HepG2 (cell line): ENCODE results near the gene NUP153. TPM values are rescaled to one million over a fixed set of nuclear protein-coding genes. Genes with fewer than 3 reads are reported as not detected.

Experiments used
- ATAC-seq: fragments of 200-7000 bp; cut with Tn5 transposase; 3 replicates; pipeline ENCODE4 v1.9.1; 2020; ENCODE audit warnings: mild to moderate bottlenecking, moderate library complexity
- BruUV-seq: library from RNA; stranded (reverse); fragments of 400-500 nt; replicated peaks from 2 replicates; lab custom pipeline; 2021; lab: Mats Ljungman, UMichigan
- CTCF ChIA-PET: fragments of 300-600 bp; formaldehyde crosslinking; extraction: SDS; loops from one replicate; lab custom pipeline; 2021; ENCODE audit warnings: low total read pairs, inconsistent platforms, low intra/inter-chr PET ratio; lab: Yijun Ruan, JAX
- POLR2A ChIA-PET: fragments of 350-600 bp; sonication (Branson Sonifier 250); formaldehyde crosslinking; loops from one replicate; lab custom pipeline; 2020; ENCODE audit warnings: antibody characterized with exemption, inconsistent platforms; lab: Yijun Ruan, JAX
- DNase-seq: peaks from one replicate; pipeline ENCODE4 v3.0.0-alpha.2; 2015; ENCODE audit warnings: low spot score
- FAIRE-seq: peaks from 3 replicates; lab custom pipeline; 2011; peaks lifted over from hg19 to GRCh38; lab: Jason Lieb, UNC
- H2AFZ ChIP-seq: one replicate; pipeline ENCODE4 v1.6.1; 2011; ENCODE audit warnings: low read length, inconsistent platforms
- H3K27ac ChIP-seq: fragments of 300-600 bp; 3 replicates; pipeline ENCODE4 v1.8.0; 2011; ENCODE audit warnings: mixed run types, mild to moderate bottlenecking, mixed read lengths, low read length, inconsistent platforms; ENCODE audit not compliant: insufficient read depth; ENCODE audit errors: extremely low read length
- H3K27me3 ChIP-seq, 2 experiments: fragments of 200-600 bp in 1 of 2; 2 replicates in 1 of 2; 3 replicates in 1 of 2; pipeline versions ENCODE4 v1.6.0 to v1.8.0; 2011; ENCODE audit warnings: low read length in 2 of 2, mild to moderate bottlenecking in 2 of 2, moderate library complexity in 2 of 2, inconsistent platforms in 1 of 2; ENCODE audit not compliant: insufficient read depth in 2 of 2, control insufficient read depth in 1 of 2
- H3K36me3 ChIP-seq, 2 experiments: fragments of 200-600 bp in 1 of 2; replicated peaks in 1 of 2; 2 replicates in 1 of 2; 3 replicates in 1 of 2; pipeline versions ENCODE4 v1.5.1 to v1.8.0; 2011; ENCODE audit warnings: low read length in 2 of 2, inconsistent platforms in 1 of 2; ENCODE audit not compliant: insufficient read depth in 2 of 2, control insufficient read depth in 1 of 2
- H3K4me1 ChIP-seq: 2 replicates; pipeline ENCODE4 v1.5.1; 2012; ENCODE audit warnings: low read length, inconsistent platforms; ENCODE audit not compliant: insufficient read depth
- H3K4me2 ChIP-seq: 2 replicates; pipeline ENCODE4 v1.6.0; 2011; ENCODE audit warnings: low read depth, low read length, inconsistent platforms
- H3K4me3 ChIP-seq, 3 experiments: fragments of 200-600 bp in 1 of 3; sonication (generic), shearing (Covaris generic) in 1 of 3; replicated peaks in 1 of 3; 2 replicates each; pipeline ENCODE4 v1.5.1; 2011 to 2016; ENCODE audit warnings: low read length in 3 of 3, inconsistent platforms in 2 of 3, low read depth in 2 of 3, mild to moderate bottlenecking in 2 of 3, control low read depth in 1 of 3, mixed read lengths in 1 of 3; ENCODE audit not compliant: insufficient read depth in 1 of 3
- H3K79me2 ChIP-seq: one replicate; pipeline ENCODE4 v1.6.1; 2011; ENCODE audit warnings: low read length, inconsistent platforms; ENCODE audit not compliant: insufficient read depth
- H3K9ac ChIP-seq: 2 replicates; pipeline ENCODE4 v1.6.0; 2011; ENCODE audit warnings: mild to moderate bottlenecking, low read depth, low read length, inconsistent platforms; ENCODE audit not compliant: insufficient read depth
- H3K9me3 ChIP-seq: 2 replicates; pipeline ENCODE4 v1.5.1; 2012; ENCODE audit warnings: mild to moderate bottlenecking, low read length
- H4K20me1 ChIP-seq: 2 replicates; pipeline ENCODE4 v1.6.0; 2011; ENCODE audit warnings: inconsistent platforms, mild to moderate bottlenecking, low read length, moderate library complexity; ENCODE audit not compliant: insufficient read depth
- HNRNPK ChIP-seq: fragments of 200-400 bp; formaldehyde crosslinking; IDR thresholded peaks from 2 replicates; pipeline ENCODE4 v1.6.1; 2018; ENCODE audit warnings: low read length, low read depth, moderate library complexity, mild to moderate bottlenecking; ENCODE audit not compliant: poor library complexity, severe bottlenecking
- HOXA9 ChIP-seq: sonication (generic); formaldehyde crosslinking; IDR thresholded peaks from 2 replicates; pipeline ENCODE4 v1.8.1; 2022; ENCODE audit warnings: missing genetic modification reagents, mild to moderate bottlenecking, moderate library complexity, borderline replicate concordance
- IRF2 ChIP-seq: IDR thresholded peaks from 2 replicates; pipeline ENCODE4 v1.6.1; 2018; ENCODE audit warnings: missing genetic modification reagents, missing compliant biosample characterization
- NFKB2 ChIP-seq: sonication (generic); formaldehyde crosslinking; IDR thresholded peaks from 2 replicates; pipeline ENCODE4 v1.4.0; 2020; ENCODE audit warnings: missing genetic modification reagents, borderline replicate concordance
- TMF1 ChIP-seq: sonication (generic); formaldehyde crosslinking; IDR thresholded peaks from 2 replicates; pipeline ENCODE4 v1.8.1; 2022; ENCODE audit warnings: low read depth, missing genetic modification reagents
- ZNF605 ChIP-seq: sonication (generic); formaldehyde crosslinking; IDR thresholded peaks from 2 replicates; pipeline ENCODE4 v1.8.0; 2022; ENCODE audit warnings: mild to moderate bottlenecking, missing genetic modification reagents
- ZNF713 ChIP-seq: sonication (generic); formaldehyde crosslinking; IDR thresholded peaks from 2 replicates; pipeline ENCODE4 v1.4.0; 2020; ENCODE audit warnings: mild to moderate bottlenecking, missing genetic modification reagents
- WGBS: methylation state at CpG from one replicate; pipeline ENCODE4 v1.1.6; 2017; ENCODE audit warnings: low lambda C conversion rate; 5-methylcytosine and 5-hydroxymethylcytosine counted together
- in situ Hi-C: cut with HindIII; loops from 2 replicates; pipeline ENCODE4 v1.10.0; 2017; ENCODE audit warnings: low pct_unique_long_range_greater_than_20kb; ENCODE audit not compliant: extremely low pct_ligation_motif_present
- intact Hi-C: fragments of 100-400 bp; cut with micrococcal nuclease; formaldehyde crosslinking; loops from one replicate; pipeline ENCODE4 v1.10.0; 2022; ENCODE audit not compliant: unreplicated experiment
- polyA plus RNA-seq, 8 experiments: library from polyadenylated mRNA; depleted of rRNA in 3 of 8; stranded (reverse) in 7 of 8; unstranded in 1 of 8; fragments of >200 nt; fragmentation: Illumina TruSeq in 4 of 8; extraction: Trizol in 4 of 8; gene quantifications; 2 replicates each; pipeline versions ENCODE4 v1.2.1 to v1.2.3, GENCODE V29; 2011 to 2016; ENCODE audit warnings: low read depth in 4 of 8, missing spikeins in 1 of 8, mixed read lengths in 1 of 8; ENCODE audit not compliant: insufficient read depth in 1 of 8
- total RNA-seq, 5 experiments: library from RNA; depleted of rRNA; stranded (reverse); fragments of >200 nt; fragmentation: Illumina TruSeq; extraction: Trizol; gene quantifications; 2 replicates each; pipeline ENCODE4 v1.2.3, GENCODE V29; 2016; ENCODE audit warnings: low read depth in 1 of 5
- TF ChIP-seq, protein P1 (sequence below): sonication (generic); formaldehyde crosslinking; IDR thresholded peaks from 2 replicates; pipeline ENCODE4 v1.8.0; 2022; ENCODE audit warnings: missing genetic modification reagents, mild to moderate bottlenecking, moderate library complexity, borderline replicate concordance
- TF ChIP-seq, protein P2 (sequence below): conservative IDR thresholded peaks from 2 replicates; pipeline ENCODE4 v1.6.1; 2018; ENCODE audit warnings: missing genetic modification reagents

The NUP153 gene
- total and polyA plus RNA-seq, 2 of the 13 experiments (the other 11 are each of a cell fraction or from before 2014, with no cell fraction given) = 29.8 to 55.2 TPM

DNA sequence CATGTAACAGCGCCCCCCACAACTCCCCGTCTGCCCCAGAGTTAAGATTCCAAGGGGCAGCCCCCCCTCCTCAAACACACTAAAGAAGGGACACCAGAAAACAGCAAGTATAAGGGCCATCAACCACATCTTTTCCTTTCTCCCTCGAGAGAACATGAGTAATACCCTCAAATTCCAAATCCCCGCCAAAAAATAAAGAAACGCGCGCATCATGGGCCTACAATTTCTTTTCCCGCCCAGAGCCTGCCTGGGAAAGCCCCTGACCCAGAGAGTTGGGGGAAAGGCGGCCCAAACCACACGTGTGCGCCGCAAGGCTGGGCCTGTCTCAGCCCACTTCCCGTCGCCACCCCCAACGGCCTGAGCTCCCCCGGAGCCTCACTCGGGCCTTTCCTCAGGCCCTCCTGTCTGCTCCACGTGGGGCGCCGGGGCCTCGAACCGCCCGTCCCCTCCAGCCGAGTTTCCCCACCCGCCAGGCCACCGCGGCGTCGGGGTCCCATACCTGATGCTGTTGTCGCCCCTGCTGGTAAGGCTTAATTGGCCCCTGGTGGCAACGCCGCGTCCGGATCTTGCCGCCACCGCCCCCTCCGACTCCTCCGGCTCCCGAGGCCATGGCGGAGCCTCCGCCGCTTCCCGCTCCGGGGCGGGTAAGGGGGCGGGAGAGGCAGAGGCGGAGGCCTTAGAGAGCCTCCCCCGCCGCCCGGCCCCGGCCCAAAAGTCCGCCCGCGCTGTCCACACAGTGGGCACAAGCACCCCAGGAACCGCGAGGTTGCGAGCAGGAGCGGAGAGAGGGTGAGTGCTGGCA lies 746 bp downstream of the NUP153 start (continued):
- TF ChIP-seq, protein P1, sequence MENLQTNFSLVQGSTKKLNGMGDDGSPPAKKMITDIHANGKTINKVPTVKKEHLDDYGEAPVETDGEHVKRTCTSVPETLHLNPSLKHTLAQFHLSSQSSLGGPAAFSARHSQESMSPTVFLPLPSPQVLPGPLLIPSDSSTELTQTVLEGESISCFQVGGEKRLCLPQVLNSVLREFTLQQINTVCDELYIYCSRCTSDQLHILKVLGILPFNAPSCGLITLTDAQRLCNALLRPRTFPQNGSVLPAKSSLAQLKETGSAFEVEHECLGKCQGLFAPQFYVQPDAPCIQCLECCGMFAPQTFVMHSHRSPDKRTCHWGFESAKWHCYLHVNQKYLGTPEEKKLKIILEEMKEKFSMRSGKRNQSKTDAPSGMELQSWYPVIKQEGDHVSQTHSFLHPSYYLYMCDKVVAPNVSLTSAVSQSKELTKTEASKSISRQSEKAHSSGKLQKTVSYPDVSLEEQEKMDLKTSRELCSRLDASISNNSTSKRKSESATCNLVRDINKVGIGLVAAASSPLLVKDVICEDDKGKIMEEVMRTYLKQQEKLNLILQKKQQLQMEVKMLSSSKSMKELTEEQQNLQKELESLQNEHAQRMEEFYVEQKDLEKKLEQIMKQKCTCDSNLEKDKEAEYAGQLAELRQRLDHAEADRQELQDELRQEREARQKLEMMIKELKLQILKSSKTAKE (CRISPR knock-in tag) = peak; percentile 52; the same call in 1 of the 2 replicates
- TF ChIP-seq ZNF605 (peak; percentile 41; the same call in 1 of the 2 replicates), HOXA9 (0 out of 2 replicates have a peak, but pooled peaks have one; percentile 56), NFKB2 (no peak; the same call in 1 of the 2 replicates), ZNF713 (CRISPR knock-in tag) (0 out of 2 replicates have a peak, but pooled peaks have one; percentile 24), TMF1 (CRISPR knock-in tag) (no peak; the same call in 1 of the 2 replicates)
- TF ChIP-seq, protein P2, sequence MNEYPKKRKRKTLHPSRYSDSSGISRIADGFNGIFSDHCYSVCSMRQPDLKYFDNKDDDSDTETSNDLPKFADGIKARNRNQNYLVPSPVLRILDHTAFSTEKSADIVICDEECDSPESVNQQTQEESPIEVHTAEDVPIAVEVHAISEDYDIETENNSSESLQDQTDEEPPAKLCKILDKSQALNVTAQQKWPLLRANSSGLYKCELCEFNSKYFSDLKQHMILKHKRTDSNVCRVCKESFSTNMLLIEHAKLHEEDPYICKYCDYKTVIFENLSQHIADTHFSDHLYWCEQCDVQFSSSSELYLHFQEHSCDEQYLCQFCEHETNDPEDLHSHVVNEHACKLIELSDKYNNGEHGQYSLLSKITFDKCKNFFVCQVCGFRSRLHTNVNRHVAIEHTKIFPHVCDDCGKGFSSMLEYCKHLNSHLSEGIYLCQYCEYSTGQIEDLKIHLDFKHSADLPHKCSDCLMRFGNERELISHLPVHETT (CRISPR knock-in tag) = no peak; the same call in none of the 2 replicates

DNA sequence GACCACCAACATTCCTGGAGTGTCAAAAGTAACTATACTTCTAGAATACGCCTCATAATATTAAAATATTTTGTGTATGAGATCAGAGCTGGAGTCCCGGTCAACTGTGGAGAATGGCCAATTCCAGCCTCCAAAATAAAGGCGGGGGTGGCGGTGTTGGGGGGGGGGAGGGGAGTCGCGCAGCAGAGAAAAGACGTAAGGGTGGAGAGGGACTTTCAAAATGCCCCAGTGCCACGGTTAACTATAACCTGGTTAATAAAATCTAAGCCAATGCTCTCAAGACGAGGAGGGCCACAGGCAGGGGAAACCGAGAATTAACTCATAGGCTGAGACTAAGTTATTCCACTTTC lies 1.3 kb downstream of the NUP153 start:
- Histone ChIP-seq H3K4me2 (peak overlapping the region; percentile 96), H3K27me3 (no peaks in the 10 kb centered on the region; a peak in 1 of 5 replicates), H3K9ac (peak overlapping the region; percentile 96), H3K9me3 (no peaks in the 10 kb centered on the region), H3K4me1 (peaks cover 58% of the 10 kb centered on the region)
- POLR2A ChIA-PET = interaction anchor here (1.2 kb wide), 1 partner anchor 10 kb away, joined by 3 read pairs; no protein-coding TSS in a partner anchor
- no TSS peak for BruUV-seq
- peak; percentile 1 for ATAC-seq
- in situ Hi-C loops = no loop called here
- TF ChIP-seq IRF2 (no peak), HNRNPK (peak; percentile 19)
- TF ChIP-seq, all 625 proteins: peak for 1
- DNase-seq (peak; percentile 37), FAIRE-seq (no peak)
- 3% methylated on average over 10 of the region's 10 CpGs for WGBS
- H3K27ac ChIP-seq = peak overlapping the region; percentile 94
- peaks cover 30% of the 10 kb centered on the region for H4K20me1 ChIP-seq
- H3K79me2 ChIP-seq = peaks cover 55% of the 10 kb centered on the region
- no peaks in the 10 kb centered on the region for H3K36me3 ChIP-seq
- peak overlapping the region; percentile 79 to 86 (median 84) for H3K4me3 ChIP-seq
- CTCF ChIA-PET = no interaction called here
- intact Hi-C loops = loop anchor here (5.0 to 10.0 kb wide), 2 partner anchors 103 to 449 kb away; partner anchors contain the start of genes FAM8A1, KDM1B and TPMT
- H2AFZ ChIP-seq = no peak overlapping the region
